T-cell (primary cell): Measurements from ENCODE around the gene HMMR. TPM values are rescaled to one million over a fixed set of nuclear protein-coding genes. Genes with fewer than 3 reads are reported as not detected.
A peak's percentile ranks its signal among the peaks of the same experiment; 100 is the strongest.

Experiments used
- ATAC-seq, 4 experiments: fragments of 200-7000 bp in 3 of 4; fragments of 150-1000 bp in 1 of 4; cut with Tn5 transposase; replicated peaks in 1 of 4; 1 replicate in 3 of 4; 2 replicates in 1 of 4; pipeline ENCODE4 v1.10.0; 2021; ENCODE audit warnings: moderate library complexity in 3 of 4, mild to moderate bottlenecking in 2 of 4, moderate number of reproducible peaks in 1 of 4
- CTCF ChIA-PET, 2 donors: fragments of 300-600 bp; sonication (Branson Sonifier 250); formaldehyde crosslinking; loops; one replicate each; lab custom pipeline; 2022; ENCODE audit warnings: antibody characterized with exemption in 2 of 2; lab: Charles Lee
- POLR2A ChIA-PET, 2 donors: fragments of 300-600 bp; sonication (Branson Sonifier 250); formaldehyde crosslinking; loops; one replicate each; lab custom pipeline; 2022; ENCODE audit warnings: antibody characterized with exemption in 2 of 2; lab: Charles Lee
- DNase-seq, 35 experiments: peaks; one replicate each; pipeline versions ENCODE4 v3.0.0 to v3.0.0-alpha.2; 2013 to 2023
- H3K27ac ChIP-seq: one replicate; pipeline ENCODE4 v1.5.1; 2013; ENCODE audit warnings: low read length
- H3K27me3 ChIP-seq, 2 experiments: replicated peaks in 1 of 2; 1 replicate in 1 of 2; 2 replicates in 1 of 2; pipeline versions ENCODE4 v1.6.1 to v1.7.0; 2013; ENCODE audit warnings: low read length in 1 of 2, mixed read lengths in 1 of 2; ENCODE audit not compliant: control insufficient read depth in 2 of 2, insufficient read depth in 2 of 2; ENCODE audit errors: extremely low read depth in 1 of 2
- H3K36me3 ChIP-seq, 2 donors: 1 replicate in 1 of 2; 2 replicates in 1 of 2; pipeline versions ENCODE4 v1.6.1 to v1.7.0; 2013; ENCODE audit warnings: low read length in 1 of 2; ENCODE audit not compliant: control insufficient read depth in 2 of 2, insufficient read depth in 1 of 2; ENCODE audit errors: extremely low read depth in 1 of 2
- H3K4me1 ChIP-seq, 2 experiments: 1 replicate in 1 of 2; 2 replicates in 1 of 2; pipeline versions ENCODE4 v1.6.1 to v1.7.0; 2013; ENCODE audit warnings: low read length in 2 of 2, mixed read lengths in 1 of 2; ENCODE audit not compliant: insufficient read depth in 2 of 2, control insufficient read depth in 1 of 2; ENCODE audit errors: extremely low read depth in 1 of 2
- H3K4me3 ChIP-seq, 2 donors: 1 replicate in 1 of 2; 2 replicates in 1 of 2; pipeline versions ENCODE4 v1.5.1 to v1.7.0; 2013; ENCODE audit warnings: mild to moderate bottlenecking in 2 of 2, low read length in 1 of 2, moderate library complexity in 1 of 2; ENCODE audit not compliant: control insufficient read depth in 1 of 2; ENCODE audit errors: extremely low read depth in 1 of 2
- H3K9me3 ChIP-seq: 2 replicates; pipeline ENCODE4 v1.7.0; 2013
- H3K27ac Mint-ChIP-seq, 2 donors: one replicate each; pipeline ENCODE4 v1.8.0; 2020 to 2021; ENCODE audit warnings: mild to moderate bottlenecking in 2 of 2, mixed read lengths in 2 of 2
- H3K27me3 Mint-ChIP-seq, 2 donors: one replicate each; pipeline ENCODE4 v1.8.0; 2021 to 2022; ENCODE audit warnings: mixed read lengths in 2 of 2
- H3K36me3 Mint-ChIP-seq: one replicate; pipeline ENCODE4 v1.8.0; 2021; ENCODE audit warnings: mixed read lengths
- H3K4me1 Mint-ChIP-seq, 3 donors: one replicate each; pipeline ENCODE4 v1.8.0; 2020 to 2022; ENCODE audit warnings: mixed read lengths in 3 of 3, mild to moderate bottlenecking in 1 of 3
- H3K4me3 Mint-ChIP-seq, 3 donors: one replicate each; pipeline ENCODE4 v1.8.0; 2020 to 2022; ENCODE audit warnings: mild to moderate bottlenecking in 3 of 3, mixed read lengths in 3 of 3, moderate library complexity in 3 of 3
- H3K9me3 Mint-ChIP-seq, 3 donors: one replicate each; pipeline ENCODE4 v1.8.0; 2020 to 2022; ENCODE audit warnings: mixed read lengths in 3 of 3
- WGBS: methylation state at CpG from one replicate; pipeline ENCODE4 v1.1.5; 2013; ENCODE audit warnings: missing lambda C conversion rate; ENCODE audit not compliant: insufficient coverage; 5-methylcytosine and 5-hydroxymethylcytosine counted together
- total RNA-seq, 35 experiments: library from RNA in 6 of 35; stranded (reverse) in 6 of 35; fragments of 120-200 nt in 1 of 35; gene quantifications; one replicate each; pipeline versions ENCODE4 v1.2.1 to v1.2.4 and lab custom pipeline; 2013 to 2026

The HMMR gene
- total RNA-seq, 5 donors from 2014 or later (not counting 1 experiment from before 2014, with no cell fraction given): 0.41 to 0.88 (median 0.84) TPM

DNA sequence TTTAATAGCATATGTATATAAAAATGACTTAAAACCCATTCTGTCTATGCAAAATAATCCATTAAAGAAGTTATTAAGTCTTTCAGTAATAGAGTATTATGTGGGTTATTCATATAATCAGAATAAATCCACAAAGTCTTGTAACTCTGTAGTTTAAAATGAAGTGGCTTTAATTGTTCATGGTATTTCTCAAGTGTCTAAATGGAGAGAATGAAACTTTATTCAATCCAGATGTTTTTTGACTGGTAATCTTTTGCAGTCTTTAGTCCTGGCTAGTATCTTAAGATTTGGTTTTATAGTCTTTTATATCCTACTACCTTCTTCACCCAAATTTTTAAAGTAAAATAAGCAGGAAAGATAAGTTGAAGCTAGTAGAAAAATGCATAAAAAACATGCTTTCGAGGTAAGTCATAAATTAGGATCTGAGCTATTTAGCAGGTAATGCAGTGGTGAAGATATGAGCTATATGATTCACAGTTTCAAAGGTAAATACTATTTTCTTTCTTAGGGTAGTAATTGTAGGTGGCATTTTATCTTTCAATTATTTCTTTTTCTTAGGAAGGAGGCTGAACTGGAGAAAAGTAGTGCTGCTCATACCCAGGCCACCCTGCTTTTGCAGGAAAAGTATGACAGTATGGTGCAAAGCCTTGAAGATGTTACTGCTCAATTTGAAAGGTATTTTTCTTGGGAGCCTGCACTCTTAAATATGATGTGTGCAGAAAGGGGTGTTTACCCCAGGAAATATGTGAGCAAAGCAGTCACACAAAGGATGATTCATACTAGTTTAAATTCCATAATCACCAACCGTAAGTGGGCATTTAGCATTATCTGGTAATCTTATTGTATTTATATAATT, 17.9 kb downstream of the HMMR start:
- Mint-ChIP-seq H3K4me1 (peaks cover 0 to 13% (median 1%) of the 10 kb centered on the region in 3 donors), H3K9me3 (no peaks in the 10 kb centered on the region), H3K27ac (peak overlapping the region; percentile 8 to 20), H3K27me3 (no peaks in the 10 kb centered on the region), H3K4me3 (no peak overlapping the region), H3K36me3 (no peaks in the 10 kb centered on the region)
- Histone ChIP-seq H3K27ac (no peak overlapping the region), H3K27me3 (no peaks in the 10 kb centered on the region), H3K36me3 (no peaks in the 10 kb centered on the region), H3K4me3 (no peak overlapping the region), H3K9me3 (no peaks in the 10 kb centered on the region), H3K4me1 (no peaks in the 10 kb centered on the region)
- no CpG with 5 or more reads among the region's 2 CpGs for WGBS
- peak in 1 of 4 experiments; percentile 19 for ATAC-seq
- DNase-seq: no peak
- ChIA-PET POLR2A (no interaction called here), CTCF (interaction anchor here in 1 of 2 donors (0.6 to 2.0 kb wide), 4 partner anchors 10 to 290 kb away, joined by 3 to 9 read pairs (median 3); partner anchors contain the start of gene NUDCD2)

- POLR2A ChIA-PET: no interaction called here
- no peak overlapping the region for H3K4me3 Mint-ChIP-seq
- H3K27ac Mint-ChIP-seq: no peak overlapping the region
- H3K27me3 ChIP-seq: no peaks in the 10 kb centered on the region
- no peaks in the 10 kb centered on the region for H3K36me3 Mint-ChIP-seq
- H3K4me1 Mint-ChIP-seq: peaks cover 0 to 13% (median 0%) of the 10 kb centered on the region in 3 donors
- H3K27me3 Mint-ChIP-seq: no peaks in the 10 kb centered on the region
- DNase-seq (no peak), ATAC-seq (no peak)
- no peaks in the 10 kb centered on the region for H3K4me1 ChIP-seq
- CTCF ChIA-PET: interaction anchor here in 1 of 2 donors (0.6 to 2.0 kb wide), 4 partner anchors 10 to 289 kb away, joined by 3 to 9 read pairs (median 3); partner anchors contain the start of gene NUDCD2
- H3K9me3 ChIP-seq: no peaks in the 10 kb centered on the region
- no peak overlapping the region for H3K27ac ChIP-seq
- no peaks in the 10 kb centered on the region for H3K9me3 Mint-ChIP-seq
- no CpG with 5 or more reads among the region's 1 CpG for WGBS
- no peaks in the 10 kb centered on the region for H3K36me3 ChIP-seq
- no peak overlapping the region for H3K4me3 ChIP-seq
Observed at GRCh38 chr5:163478982-163479271, 18.5 kb downstream of the HMMR start.

GRCh38 chr5:163489055-163489744, 28.8 kb downstream of the HMMR start:
- ChIA-PET CTCF (interaction anchor here (0.6 to 1.2 kb wide), 3 partner anchors 14 to 142 kb away, joined by 4 to 8 read pairs (median 4); no protein-coding TSS in a partner anchor), POLR2A (no interaction called here)
- 100% methylated on average over 1 of the region's 6 CpGs for WGBS
- H3K27ac ChIP-seq: no peak overlapping the region
- no peaks in the 10 kb centered on the region for H3K4me1 ChIP-seq
- Mint-ChIP-seq H3K27ac (no peak overlapping the region), H3K4me3 (no peak overlapping the region), H3K36me3 (no peaks in the 10 kb centered on the region), H3K4me1 (no peaks in the 10 kb centered on the region), H3K27me3 (no peaks in the 10 kb centered on the region), H3K9me3 (no peaks in the 10 kb centered on the region)
- no peaks in the 10 kb centered on the region for H3K36me3 ChIP-seq
- DNase-seq (peak in 11 of 35 experiments; percentile 4 to 39 (median 18)), ATAC-seq (peak in 2 of 4 experiments; percentile 45 to 60)
- no peak overlapping the region for H3K4me3 ChIP-seq
- H3K9me3 ChIP-seq: no peaks in the 10 kb centered on the region
- H3K27me3 ChIP-seq: no peaks in the 10 kb centered on the region

- ATAC-seq (no peak), DNase-seq (no peak)
- Mint-ChIP-seq H3K9me3 (no peaks in the 10 kb centered on the region), H3K4me3 (no peak overlapping the region), H3K27ac (no peak overlapping the region), H3K36me3 (no peaks in the 10 kb centered on the region), H3K4me1 (no peaks in the 10 kb centered on the region), H3K27me3 (no peaks in the 10 kb centered on the region)
- H3K4me3 ChIP-seq: no peak overlapping the region
- H3K9me3 ChIP-seq: no peaks in the 10 kb centered on the region
- no peaks in the 10 kb centered on the region for H3K36me3 ChIP-seq
- no peak overlapping the region for H3K27ac ChIP-seq
- CTCF ChIA-PET: interaction anchor here (0.6 to 1.2 kb wide), 3 partner anchors 14 to 143 kb away, joined by 4 to 8 read pairs (median 4); no protein-coding TSS in a partner anchor
- POLR2A ChIA-PET: interaction anchor here in 1 of 2 donors (0.7 kb wide), 1 partner anchor 15 kb away, joined by 3 read pairs; no protein-coding TSS in a partner anchor
- no peaks in the 10 kb centered on the region for H3K27me3 ChIP-seq
- H3K4me1 ChIP-seq: no peaks in the 10 kb centered on the region
- WGBS: 96% methylated on average over 3 of the region's 3 CpGs
Observed at GRCh38 chr5:163489745-163490075, 29.3 kb downstream of the HMMR start.

GRCh38 chr5:163496286-163496685, 35.9 kb downstream of the HMMR start:
- Mint-ChIP-seq H3K9me3 (no peaks in the 10 kb centered on the region), H3K27ac (no peak overlapping the region), H3K4me1 (no peaks in the 10 kb centered on the region), H3K36me3 (no peaks in the 10 kb centered on the region), H3K27me3 (no peaks in the 10 kb centered on the region), H3K4me3 (no peak overlapping the region)
- H3K27ac ChIP-seq: no peak overlapping the region
- DNase-seq (no peak), ATAC-seq (no peak)
- no peaks in the 10 kb centered on the region for H3K27me3 ChIP-seq
- H3K4me1 ChIP-seq: no peaks in the 10 kb centered on the region
- H3K36me3 ChIP-seq: no peaks in the 10 kb centered on the region
- ChIA-PET CTCF (no interaction called here), POLR2A (no interaction called here)
- no peaks in the 10 kb centered on the region for H3K9me3 ChIP-seq
- no CpG with 5 or more reads among the region's 1 CpG for WGBS
- H3K4me3 ChIP-seq: no peak overlapping the region

GRCh38 chr5:163497315-163497714, 36.9 kb downstream of the HMMR start:
- Histone ChIP-seq H3K27ac (no peak overlapping the region), H3K36me3 (no peaks in the 10 kb centered on the region), H3K27me3 (no peaks in the 10 kb centered on the region), H3K4me1 (peaks cover under 1% of the 10 kb centered on the region in 2 experiments), H3K4me3 (no peak overlapping the region), H3K9me3 (no peaks in the 10 kb centered on the region)
- H3K27ac Mint-ChIP-seq: no peak overlapping the region
- H3K4me3 Mint-ChIP-seq: no peak overlapping the region
- no peak for ATAC-seq
- H3K27me3 Mint-ChIP-seq: no peaks in the 10 kb centered on the region
- H3K4me1 Mint-ChIP-seq: peaks cover under 1% of the 10 kb centered on the region in 3 donors
- H3K9me3 Mint-ChIP-seq: no peaks in the 10 kb centered on the region
- no CpG with 5 or more reads among the region's 3 CpGs for WGBS
- POLR2A ChIA-PET: no interaction called here
- DNase-seq: no peak
- no peaks in the 10 kb centered on the region for H3K36me3 Mint-ChIP-seq
- CTCF ChIA-PET: no interaction called here
